ENCODE data around the gene FHOD1.

FHOD1 gene

DNA sequence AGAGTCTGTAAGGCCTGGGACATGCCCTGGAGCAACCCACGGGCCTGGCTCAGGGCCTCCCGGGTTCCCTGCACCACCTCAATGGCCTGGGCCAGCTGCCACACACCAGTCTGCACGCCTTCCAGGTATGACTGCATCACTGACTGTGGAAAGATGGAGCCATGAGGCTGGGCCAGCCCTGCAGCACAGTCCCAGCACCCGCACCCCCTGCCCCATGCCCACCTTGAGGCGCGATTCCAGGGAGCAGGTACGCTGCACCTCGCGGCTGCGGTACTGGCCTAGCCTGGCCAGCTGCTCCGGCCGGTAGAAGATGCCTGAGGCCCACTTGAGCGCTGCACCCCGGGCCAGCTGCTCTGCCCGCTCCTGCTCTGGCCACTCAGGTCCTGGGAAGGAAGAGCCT is 58.5 kb downstream of the FHOD1 start:
- DNase-seq, result no peak

DNA sequence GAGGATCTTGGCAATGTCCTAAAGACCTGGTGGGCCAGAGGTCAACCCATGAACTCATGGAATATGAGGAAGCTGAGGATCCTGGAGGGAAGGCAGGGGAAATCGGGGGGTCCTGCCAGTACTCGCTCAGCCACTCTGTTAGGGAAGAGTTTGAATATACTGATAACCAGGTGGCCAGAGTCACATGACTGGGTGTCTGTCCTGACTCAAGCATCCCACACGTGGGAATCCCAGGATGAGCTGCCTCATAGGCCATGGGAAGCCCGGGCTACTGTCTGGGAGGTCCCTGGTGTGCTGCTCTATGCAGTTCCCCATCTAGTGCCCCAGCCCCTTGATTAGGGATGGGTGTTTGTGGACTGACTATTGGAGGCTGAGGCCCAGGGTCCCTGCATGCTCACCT is 59.0 kb downstream of the FHOD1 start:
- no peak for DNase-seq

DNA sequence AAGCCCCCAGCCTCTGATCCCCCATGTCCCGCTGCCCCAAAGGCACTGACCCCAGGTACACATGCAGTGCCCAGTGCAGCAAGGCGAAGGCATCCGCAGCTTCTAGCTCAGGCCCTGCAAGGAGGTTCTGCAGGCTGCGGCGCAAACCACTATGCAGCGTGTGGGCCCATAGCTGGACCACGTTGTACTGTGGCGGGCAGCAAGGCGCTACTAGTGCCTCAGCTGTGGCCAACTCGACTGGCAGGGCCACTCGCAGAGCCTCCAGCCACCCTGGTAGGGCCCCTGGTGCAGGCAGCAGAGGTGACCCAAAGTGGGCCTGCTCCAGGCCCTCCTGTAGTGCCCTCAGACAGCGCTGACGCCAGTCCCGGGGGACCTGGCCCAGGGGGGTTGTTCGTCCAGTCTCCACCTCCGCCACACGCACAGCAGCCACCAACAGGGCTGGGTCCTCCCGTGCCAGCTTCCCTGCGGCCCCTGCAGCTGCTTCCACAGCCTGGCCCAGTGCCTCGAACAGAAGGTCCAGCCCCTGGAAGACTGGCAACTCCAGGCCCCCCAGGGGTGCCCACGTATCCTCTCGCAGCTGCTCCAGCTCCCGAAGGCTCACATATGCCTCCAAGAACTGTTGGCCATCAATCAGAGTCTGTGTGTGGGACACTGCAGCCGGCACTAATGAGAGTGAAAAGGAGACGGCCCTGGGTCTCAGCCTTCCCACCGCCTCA is 59.9 kb downstream of the FHOD1 start:
- DNase-seq, result no peak

DNA sequence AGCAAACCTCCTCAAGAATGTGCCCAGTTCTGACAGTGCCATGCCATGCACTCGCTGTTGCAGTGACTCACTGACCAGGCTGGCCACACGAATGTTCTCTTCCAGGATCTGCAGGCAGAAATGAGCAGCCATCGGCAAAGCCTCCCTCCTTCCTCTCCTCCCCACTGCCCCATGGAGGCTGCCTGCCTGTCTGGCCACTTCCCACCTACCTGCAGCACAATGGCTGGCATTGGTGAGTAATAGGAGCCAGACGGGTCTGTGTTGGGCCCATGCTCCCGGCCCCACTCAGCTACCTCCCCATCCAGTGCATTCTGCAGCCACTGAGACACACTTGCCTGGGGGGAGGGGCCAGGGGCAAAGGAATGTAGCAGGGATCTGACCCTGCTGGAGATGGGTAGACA is 60.7 kb downstream of the FHOD1 start:
- no peak for DNase-seq

DNA sequence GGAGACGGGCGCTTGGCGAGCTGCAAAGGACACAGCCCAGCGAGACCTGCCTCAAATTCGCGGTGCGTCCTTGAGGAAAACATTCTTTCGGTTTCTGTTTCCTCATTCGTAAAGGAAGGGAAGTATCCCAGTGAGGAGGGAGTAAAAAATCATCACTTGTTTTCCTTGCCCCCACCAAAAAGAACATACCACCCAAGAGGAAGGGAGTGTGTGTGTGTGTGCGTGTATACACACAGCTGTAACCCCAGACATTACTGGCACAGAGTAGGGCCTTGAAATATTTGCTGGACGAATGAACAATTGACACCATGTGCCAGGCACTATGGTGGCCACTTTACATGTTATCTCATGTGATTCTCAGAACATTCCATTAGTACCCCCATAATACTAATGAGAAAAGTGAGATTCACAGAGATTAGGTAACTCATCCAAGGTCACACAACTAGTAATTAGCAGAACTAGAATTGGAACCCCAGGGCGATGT is 61.6 kb downstream of the FHOD1 start:
- DNase-seq, result no peak

DNA sequence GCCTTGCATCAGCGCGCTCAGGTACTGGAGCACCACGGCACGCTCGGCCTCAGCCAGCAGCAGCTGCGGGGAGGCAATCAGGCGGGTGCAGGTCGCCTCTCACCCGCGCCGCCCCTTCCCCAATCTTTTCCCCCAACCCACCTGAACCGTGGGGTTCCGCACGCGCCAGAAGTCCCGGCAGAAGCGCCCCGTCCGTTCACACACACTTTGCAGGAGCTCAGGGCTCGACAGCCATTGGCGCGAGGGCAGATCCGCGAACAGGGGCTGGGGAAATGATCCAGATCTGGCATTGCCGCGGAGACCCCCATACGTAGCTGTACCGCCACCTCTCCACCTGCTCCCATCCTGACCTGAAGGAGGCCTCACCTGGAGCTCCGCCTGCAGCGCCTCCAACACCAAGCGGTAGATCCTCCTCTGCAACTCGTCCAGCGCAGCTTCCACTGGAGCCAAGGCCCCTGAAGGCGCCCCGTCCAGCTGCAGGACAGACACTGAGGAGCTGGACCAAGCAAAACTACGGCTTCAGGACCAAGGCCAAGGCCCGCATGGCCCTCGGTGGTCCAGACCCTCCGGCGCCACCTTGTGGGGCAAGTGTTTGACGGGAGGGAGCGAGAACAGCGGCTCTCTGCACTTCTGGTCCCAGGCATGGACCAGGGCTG is 62.2 kb downstream of the FHOD1 start:
- no peak for DNase-seq

DNA sequence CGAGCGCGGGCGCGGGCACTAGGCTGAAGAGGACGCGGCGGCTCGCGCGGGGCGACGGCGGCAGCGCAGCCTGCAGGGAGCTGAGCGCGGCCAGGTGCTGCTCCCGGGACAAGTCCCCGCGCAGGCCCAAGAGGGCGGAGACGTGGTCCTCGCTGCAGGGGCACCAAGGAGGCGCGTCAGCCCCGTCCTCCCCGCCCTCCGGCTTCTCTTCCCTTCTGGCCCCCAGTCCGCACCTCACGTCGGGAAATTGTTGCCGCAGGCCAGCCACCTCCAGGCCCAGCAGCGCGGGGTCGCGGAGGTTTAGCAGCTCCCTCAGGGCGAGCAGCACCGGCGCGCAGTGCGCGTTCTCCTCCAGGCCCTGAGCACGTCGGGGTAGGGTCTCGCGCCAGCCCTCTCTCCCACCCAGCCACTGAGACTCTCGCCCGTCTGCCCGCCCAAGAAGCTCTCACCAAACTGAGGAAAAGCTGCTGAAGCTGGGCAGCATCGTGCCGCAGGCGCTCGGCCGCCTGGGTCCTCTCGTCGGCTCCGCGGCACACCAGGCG is 62.8 kb downstream of the FHOD1 start:
- DNase-seq, result no peak

DNA sequence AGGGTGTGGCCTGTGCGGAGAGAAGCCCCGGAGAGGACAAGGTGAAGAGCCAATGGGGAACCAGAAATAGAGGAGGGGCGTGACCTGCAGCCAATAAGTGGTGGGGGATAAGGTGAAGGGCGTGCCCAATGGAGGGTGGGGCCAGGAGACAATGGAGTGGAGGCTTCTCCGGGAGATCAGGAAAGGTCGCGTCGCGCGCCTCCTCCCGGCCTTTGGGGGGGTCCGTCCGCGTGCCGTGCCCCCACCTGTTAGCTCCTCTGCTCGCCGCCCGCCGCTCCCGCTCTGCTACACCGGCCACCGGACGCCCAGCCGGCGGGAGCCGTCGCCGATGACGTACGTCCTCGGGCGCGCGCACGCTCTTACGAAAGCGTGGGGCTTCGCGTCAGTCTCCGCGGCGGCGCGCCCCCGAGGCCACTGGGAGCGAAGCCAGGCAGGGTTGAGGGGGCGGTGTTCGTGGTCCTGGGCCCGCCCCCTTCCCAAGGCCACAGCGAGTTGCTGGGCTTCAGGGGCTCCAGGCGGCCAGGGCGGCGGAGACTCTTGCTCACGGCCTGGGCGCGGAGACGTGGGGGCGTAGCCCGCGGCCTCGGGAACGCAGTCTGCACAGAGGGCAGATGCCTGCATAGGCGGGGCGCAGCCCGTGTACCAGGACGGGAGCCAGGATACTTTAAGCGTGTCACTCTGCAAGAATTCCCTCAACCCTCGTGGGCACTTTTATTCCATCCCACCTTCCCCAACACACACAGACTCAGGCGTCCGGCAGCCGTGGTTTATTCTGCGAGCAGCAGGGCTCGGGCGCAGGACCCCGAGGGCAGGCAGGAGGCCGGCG is 63.4 kb downstream of the FHOD1 start, which contains the start of gene MATCAP1:
Gene MATCAP1 (minus strand): TSS at position 337 of the 826 bp plus-strand sequence. CDS start 3,353 bp downstream, outside the sequence.
- DNase-seq, result peak; percentile 96

DNA sequence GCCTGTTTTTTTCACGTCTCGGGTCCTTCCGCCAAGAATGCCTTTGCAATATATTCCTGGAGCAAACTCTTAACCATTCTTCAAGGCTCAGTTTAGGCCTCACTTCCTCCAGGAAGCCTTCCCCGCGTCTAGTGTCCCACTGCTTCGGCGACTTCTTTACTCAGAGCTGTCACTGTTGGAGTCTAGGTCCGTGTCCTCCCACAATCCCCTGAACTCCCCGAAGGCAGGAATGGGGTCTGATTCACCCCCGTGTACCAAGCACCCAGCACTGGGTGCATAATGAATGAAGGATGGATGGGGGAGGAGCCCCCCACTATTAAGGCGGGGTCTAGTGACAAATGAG is 64.0 kb downstream of the FHOD1 start:
- DNase-seq, result no peak

DNA sequence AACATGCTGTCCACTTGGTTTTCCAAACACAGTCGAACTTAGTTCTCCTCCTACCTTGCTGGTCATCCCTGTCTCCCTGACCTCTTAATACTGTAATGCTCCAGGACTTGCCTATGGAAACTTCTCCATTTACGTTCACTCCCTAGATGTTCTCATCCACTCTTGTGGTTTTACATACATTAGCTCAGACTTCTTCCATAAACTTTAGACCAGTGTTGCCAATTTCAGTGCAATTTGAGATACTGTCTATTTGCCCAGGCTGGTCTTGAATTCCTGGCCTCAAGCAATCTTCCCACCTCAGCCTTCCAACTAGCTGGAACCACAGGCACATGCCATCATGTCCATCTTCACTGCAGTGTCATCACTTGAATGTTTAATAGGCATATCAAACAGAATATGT is 65.0 kb downstream of the FHOD1 start:
- no peak for DNase-seq

DNA sequence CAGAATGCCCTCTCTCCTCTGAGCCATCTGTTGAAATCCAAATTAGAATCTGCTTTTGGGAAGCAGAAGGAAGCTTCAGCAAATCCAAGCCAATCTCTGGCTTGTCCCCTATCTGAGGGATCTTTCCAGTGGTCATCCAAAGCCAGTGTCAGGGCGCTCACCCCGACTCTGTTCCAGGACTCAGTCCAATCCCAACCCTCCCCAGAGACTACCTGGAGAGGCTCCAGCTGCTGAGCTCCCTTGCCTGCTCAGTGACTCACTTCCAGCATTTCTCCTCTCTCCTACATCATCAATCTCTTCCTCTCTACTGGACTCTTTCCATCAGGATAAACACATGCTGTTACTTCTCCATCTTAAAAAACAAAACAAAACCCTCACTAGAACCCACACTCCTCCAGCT is 65.9 kb downstream of the FHOD1 start:
- no peak for DNase-seq

DNA sequence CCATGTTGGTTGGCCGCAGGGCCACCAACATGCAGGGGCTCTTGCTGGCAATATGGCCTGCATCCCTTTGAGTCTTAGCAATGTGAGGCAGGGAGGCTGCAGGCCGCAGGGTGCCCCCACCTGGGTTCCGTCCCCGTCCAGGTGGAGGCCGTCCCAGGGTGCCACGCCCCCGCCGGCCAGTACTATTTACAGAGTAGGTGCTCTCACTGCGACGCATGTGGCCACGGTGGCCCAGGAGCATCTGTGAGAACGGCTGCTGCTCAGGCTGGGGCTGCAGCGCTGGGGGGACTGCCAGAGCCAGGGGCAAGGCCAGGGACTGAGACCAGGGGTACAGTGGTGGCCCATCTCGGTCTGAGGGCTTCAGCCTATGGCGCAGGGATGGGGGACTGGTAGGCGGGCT is 67.1 kb downstream of the FHOD1 start:
- DNase-seq, result no peak

DNA sequence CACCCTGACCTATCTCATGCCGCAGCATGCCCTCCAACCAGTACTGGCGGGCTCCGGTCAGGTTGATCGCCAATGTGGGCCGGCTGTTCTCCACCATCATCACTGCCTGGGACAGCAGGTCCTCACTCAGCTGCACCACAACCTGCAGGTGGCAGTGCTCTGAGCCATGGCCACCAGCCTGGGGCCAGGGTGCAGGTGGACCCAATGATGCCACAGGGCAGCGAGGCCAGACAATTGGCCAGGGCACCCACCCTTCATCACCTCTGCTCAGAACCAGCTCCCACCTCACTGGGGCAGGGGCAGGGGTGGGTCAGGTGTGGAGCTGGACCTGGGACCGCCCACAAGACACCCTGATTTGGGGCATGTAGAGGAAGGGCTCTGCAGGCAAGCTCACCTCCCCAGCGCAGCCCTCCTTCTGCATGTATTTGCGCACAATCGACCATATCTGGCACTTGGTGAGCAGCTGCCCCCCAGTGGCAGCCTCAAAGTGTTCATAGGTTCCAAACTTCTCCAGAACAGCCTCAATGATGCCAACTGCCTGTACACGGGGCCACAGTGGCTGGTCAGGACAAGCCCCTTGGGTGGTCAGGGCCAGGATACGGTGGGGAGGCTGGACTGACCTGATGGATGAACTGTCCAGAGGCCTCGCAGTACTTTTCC is 67.7 kb downstream of the FHOD1 start:
- DNase-seq, result no peak
